HG02759 (cell line): ENCODE data around the gene GULP1.
"Not testable (repeated sequence)": the region's sequence is repeated elsewhere in the genome, so short reads cannot be mapped to it uniquely, and the experiment has no call there.

Experiments used
- ATAC-seq: cut with Tn5 transposase; IDR thresholded peaks from one replicate; pipeline ENCODE4 v1.9.1; 2021; ENCODE audit warnings: mild to moderate bottlenecking, moderate library complexity; ENCODE audit not compliant: unreplicated experiment

Gene GULP1

DNA sequence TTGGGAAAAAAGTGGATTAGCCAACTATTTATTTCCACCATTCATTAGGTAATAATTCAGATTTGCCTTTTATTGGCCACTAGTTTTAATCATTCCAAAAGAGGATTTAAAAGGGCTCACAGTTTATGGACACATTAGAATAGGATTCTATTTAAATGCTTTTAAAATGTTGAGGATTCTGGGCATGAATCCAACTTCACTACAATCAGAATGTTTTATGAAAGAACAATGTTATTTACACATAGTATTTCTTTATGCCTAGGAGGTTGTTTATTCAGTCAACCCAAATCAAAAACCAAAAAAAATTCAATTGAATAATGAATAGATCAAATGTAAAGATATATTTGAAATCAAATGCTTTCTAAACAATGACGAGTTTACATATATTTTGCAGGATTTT lies 232.2 kb downstream of the GULP1 start:
- no peak for ATAC-seq

GRCh38 chr2:188524519-188525113 lies 232.9 kb downstream of the GULP1 start:
- ATAC-seq = peak; percentile 88

DNA sequence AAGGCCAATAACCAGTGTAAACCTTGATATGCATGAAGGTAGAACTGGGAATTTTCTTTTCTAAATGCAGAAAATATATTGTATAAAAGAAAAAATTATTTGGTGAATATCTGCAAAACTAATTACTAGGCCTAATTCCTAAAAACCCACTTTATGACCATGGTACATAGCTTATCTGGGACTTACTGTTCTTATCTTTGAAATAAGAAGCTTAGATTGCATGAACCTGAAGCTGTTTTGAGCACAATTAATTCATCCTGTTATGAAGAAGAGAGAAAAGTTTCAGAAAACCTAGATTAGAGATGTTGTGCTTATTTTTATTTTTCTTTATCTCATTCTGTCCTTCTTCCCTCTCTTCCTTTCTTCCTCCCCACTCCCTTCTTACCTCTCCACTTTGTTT lies 235.0 kb downstream of the GULP1 start:
- no peak for ATAC-seq

GRCh38 chr2:188527141-188527540 lies 235.5 kb downstream of the GULP1 start:
- no peak for ATAC-seq

- no peak for ATAC-seq
These were observed 235.9 kb downstream of the GULP1 start for GRCh38 chr2:188527581-188527993.

DNA sequence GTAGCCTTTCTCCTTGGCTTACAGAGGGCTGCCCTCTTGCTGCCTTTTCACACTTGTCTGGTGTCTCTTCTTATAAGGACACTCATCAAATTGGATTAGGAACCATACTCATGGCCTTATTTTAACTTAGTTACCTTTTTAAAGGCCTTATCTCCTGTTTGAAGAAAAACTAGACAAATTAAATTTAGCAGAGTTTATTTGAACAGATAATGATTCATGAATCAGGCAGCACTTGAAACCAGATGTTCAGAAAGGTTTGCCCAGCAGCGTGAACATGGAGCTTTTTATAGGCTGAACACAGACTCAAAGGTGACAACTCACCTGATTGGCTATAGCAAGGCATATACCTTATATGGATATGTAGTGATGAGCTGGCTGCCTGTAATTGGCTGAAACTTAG lies 238.0 kb downstream of the GULP1 start:
- no peak for ATAC-seq

DNA sequence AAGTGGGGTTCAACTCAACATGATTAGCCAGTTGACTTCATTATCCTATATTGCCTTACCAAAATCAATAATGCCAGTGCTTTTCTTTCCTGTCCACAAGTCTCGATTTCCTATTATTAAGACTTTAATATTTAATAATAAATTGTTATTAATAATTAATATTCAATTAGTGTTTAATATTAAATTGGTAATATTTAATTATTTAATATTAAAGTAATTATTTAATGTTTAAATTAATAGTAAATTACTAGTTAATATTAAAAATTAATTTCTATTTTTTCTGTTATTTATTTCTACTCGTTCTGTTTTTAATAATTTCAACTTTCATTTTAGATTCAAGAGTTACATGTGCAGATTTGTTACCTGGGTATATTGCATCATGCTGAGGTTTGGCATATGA lies 243.2 kb downstream of the GULP1 start:
- no peak for ATAC-seq

GRCh38 chr2:188551671-188552070 lies 260.0 kb downstream of the GULP1 start:
- no peak for ATAC-seq

DNA sequence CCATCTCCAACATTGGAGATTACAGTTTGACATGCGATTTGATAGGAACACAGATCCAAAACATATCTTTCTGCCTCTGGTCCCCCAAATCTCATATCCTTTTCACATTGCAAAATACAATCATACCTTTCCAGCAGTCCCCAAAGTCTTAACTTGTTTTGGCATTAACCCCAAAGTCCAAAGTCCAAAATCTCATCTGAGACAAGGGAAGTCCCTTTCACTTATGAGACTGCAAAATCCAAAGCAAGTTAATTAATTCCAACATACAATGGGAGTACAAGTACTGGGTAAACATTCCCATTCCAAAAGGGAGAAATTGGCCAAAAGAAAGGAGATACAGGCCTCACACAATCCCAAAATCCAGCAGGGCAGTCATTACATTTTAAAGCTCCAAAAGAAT lies 265.4 kb downstream of the GULP1 start:
- no peak for ATAC-seq

GRCh38 chr2:188559455-188559854 lies 267.8 kb downstream of the GULP1 start:
- not testable (repeated sequence) for ATAC-seq

- ATAC-seq = no peak
These were observed 269.9 kb downstream of the GULP1 start for GRCh38 chr2:188561473-188561979.

DNA sequence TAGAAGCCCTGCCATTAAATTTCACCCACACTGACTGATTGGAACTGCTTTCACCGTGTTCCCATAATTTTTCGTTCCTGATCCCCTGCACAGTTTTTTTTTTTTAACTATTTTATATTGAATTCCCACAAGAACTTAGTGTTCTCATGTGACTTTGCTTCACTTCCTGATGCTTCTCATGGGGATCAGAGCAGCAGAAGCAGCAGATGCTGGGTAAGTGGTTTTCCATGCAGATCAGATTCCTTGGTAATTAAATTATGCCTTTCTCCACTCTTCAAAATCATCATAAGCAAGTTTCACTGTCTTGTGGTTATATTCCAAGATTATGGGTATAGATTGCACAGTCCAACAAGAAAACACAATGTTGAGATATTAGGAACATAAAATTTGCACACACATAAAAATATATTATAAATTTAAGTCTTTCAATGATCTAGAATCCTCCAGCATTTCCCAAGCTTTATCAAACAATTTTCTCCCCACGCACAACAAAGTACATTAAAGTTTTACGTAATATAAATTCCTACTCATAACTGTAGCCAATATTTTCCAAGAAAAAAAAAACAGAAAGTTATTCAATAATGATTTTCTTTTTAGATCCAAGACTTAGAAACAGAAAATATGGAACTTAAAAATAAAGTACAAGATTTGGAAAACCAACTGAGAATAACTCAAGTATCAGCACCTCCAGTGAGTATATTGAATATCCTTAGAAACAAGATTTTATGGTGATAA lies 277.9 kb downstream of the GULP1 start:
- ATAC-seq = no peak

GRCh38 chr2:188570370-188570769 lies 278.7 kb downstream of the GULP1 start:
- ATAC-seq = no peak

DNA sequence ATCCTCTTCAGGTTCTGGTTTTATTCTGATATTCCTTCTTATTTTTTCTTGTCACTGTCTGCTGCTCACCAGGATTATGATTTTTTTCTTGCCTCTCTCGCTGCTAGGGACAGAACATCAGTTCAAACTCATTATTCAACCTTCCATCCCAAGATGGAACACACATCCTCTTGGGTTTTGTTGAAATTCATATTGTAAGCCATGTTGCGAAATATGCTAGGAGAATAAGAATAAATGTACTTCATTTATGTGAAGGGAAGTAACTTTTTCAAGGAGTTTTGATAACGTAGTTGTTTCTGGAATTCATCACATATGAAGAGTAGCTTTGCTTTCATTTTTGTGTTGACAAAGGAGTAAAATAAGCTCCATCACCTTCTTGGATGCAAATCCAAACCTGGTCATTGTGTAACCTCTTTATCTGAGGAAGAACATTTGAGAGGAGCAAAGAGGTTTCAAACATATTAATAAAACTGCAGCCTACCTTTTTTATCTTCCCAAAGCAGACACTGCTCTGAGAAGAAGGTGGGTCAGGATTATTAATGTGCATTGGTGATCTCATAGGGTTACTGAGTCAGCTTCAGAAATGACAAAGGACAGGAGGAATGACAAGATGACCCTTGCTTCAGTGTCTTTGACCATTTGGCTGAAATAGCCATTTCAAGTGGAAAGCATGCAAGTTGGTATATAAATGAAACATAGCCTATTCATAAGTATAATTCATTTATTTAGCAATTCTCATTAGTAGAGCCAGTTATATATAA lies 280.0 kb downstream of the GULP1 start:
- no peak for ATAC-seq

GRCh38 chr2:188572592-188572991 lies 280.9 kb downstream of the GULP1 start:
- ATAC-seq = no peak

- ATAC-seq = no peak
These were observed 281.8 kb downstream of the GULP1 start for GRCh38 chr2:188573453-188573852.

DNA sequence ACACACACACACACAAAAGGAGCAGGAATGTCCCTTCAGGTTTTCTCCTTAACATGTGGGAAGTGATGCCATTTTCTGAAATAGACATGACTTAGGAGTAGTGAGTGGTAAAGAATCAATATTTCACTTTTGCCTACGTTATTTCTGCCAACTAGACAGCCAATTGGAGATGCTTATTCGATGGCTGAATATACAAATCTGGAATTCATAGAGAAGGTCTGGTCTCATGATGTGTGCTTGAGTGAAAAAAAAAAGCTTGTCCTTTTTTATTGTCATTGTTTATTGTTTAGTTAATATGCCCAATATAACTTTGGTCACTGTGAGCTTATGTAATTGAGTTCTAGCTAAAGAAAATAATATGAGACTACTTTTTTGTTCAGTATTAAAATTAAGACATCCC lies 284.3 kb downstream of the GULP1 start:
- ATAC-seq = no peak

- no peak for ATAC-seq
These were observed 285.0 kb downstream of the GULP1 start for GRCh38 chr2:188576651-188577050.

GRCh38 chr2:188577231-188577630 lies 285.6 kb downstream of the GULP1 start:
- ATAC-seq = no peak

DNA sequence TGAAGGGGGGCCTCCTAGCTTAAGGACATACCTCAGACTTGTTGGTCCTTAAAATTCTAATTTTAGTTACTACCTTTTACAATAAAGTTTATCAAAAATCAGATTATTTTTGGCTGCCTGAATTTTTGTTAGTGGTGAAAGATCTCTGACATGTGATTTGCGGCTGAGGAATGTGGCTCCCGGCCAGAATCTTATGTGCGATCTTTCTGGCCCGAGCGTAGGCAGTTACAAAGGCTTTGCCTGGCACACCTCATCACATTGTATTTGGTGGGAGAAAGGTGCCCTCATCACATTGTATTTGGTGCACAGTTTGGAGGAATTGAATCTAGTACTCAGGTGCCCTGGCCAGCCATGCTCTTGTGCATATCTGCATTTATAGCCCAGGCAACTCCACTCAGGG lies 289.1 kb downstream of the GULP1 start:
- no peak for ATAC-seq

- ATAC-seq = no peak
These were observed 290.5 kb downstream of the GULP1 start for GRCh38 chr2:188582211-188582610.

DNA sequence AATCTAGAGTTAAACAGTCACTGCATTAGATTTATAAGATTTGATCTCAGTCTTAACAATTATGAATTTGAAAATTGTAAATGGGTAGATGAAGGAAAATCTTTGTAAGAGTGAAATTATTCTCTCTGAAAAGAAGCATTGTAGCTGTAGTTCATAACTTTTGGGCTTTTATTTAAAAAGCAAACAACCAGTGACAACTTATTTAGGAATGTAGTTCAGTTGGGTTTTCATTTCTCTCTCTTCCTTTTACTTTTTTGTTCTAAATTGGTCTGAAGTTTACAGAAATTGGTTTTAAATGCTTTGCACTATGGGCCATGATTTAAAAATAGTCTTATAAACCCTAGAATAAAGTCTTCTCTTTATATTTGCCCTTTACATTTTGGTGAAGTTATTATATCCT lies 296.6 kb downstream of the GULP1 start:
- ATAC-seq = no peak
